GM12878 (cell line): Measurements from ENCODE around the gene ZFYVE21. TPM values are rescaled to one million over a fixed set of nuclear protein-coding genes. Genes with fewer than 3 reads are reported as not detected.

ENCODE experiments used
- ATAC-seq: fragments of 200-7000 bp; cut with Tn5 transposase; 3 replicates; pipeline ENCODE4 v1.9.1; 2020; ENCODE audit warnings: mild to moderate bottlenecking, moderate library complexity
- BruUV-seq: library from RNA; stranded (reverse); fragments of 400-500 nt; replicated peaks from 2 replicates; lab custom pipeline; 2021; lab: Mats Ljungman, UMichigan
- CTCF ChIA-PET: fragments of 300-600 bp; sonication (Branson Sonifier 250); formaldehyde crosslinking; extraction: SDS; loops from one replicate; lab custom pipeline; 2021; ENCODE audit warnings: inconsistent platforms; lab: Yijun Ruan, JAX
- POLR2A ChIA-PET: fragments of 350-600 bp; formaldehyde crosslinking; extraction: SDS; loops from one replicate; lab custom pipeline; 2021; ENCODE audit warnings: inconsistent platforms; lab: Charles Lee
- RAD21 ChIA-PET: fragments of 300-600 bp; sonication (Branson Sonifier 250); formaldehyde crosslinking; loops from one replicate; lab custom pipeline; 2023; ENCODE audit warnings: antibody characterized with exemption; ENCODE audit not compliant: unreplicated experiment; lab: Charles Lee
- SMC1A ChIA-PET: fragments of 300-600 bp; sonication (Branson Sonifier 250); formaldehyde crosslinking; loops from one replicate; lab custom pipeline; 2023; ENCODE audit not compliant: unreplicated experiment, uncharacterized antibody; lab: Charles Lee
- DNase-seq: peaks from one replicate; pipeline ENCODE4 v3.0.0-alpha.2; 2011; ENCODE audit warnings: low read depth, low spot score
- FAIRE-seq: peaks from 3 replicates; lab custom pipeline; 2011; peaks lifted over from hg19 to GRCh38; lab: Jason Lieb, UNC
- H2AFZ ChIP-seq: 2 replicates; pipeline ENCODE4 v1.6.0; 2011; ENCODE audit warnings: low read depth, low read length, control low read depth; ENCODE audit not compliant: control insufficient read depth
- H3K27ac ChIP-seq: 2 replicates; pipeline ENCODE4 v1.5.1; 2011; ENCODE audit warnings: control low read depth; ENCODE audit not compliant: control insufficient read depth, insufficient read depth
- H3K27me3 ChIP-seq, 2 experiments: replicated peaks in 1 of 2; 2 replicates each; pipeline versions ENCODE4 v1.6.0 to v1.6.1; 2011; ENCODE audit warnings: low read length in 1 of 2; ENCODE audit not compliant: control insufficient read depth in 2 of 2, insufficient read depth in 2 of 2
- H3K36me3 ChIP-seq, 2 experiments: 2 replicates each; pipeline ENCODE4 v1.5.1; 2011; ENCODE audit warnings: low read length in 1 of 2; ENCODE audit not compliant: control insufficient read depth in 2 of 2, insufficient read depth in 2 of 2
- H3K4me1 ChIP-seq: 2 replicates; pipeline ENCODE4 v1.6.1; 2011; ENCODE audit warnings: mild to moderate bottlenecking, low read length, moderate library complexity, mixed read lengths; ENCODE audit not compliant: control insufficient read depth, insufficient read depth
- H3K4me2 ChIP-seq: 2 replicates; pipeline ENCODE4 v1.6.0; 2011; ENCODE audit warnings: control low read depth; ENCODE audit not compliant: control insufficient read depth, insufficient read depth
- H3K4me3 ChIP-seq: fragments of 200-600 bp; sonication (generic); 2 replicates; pipeline ENCODE4 v1.5.1; 2016
- H3K79me2 ChIP-seq: 2 replicates; pipeline ENCODE4 v1.6.0; 2011; ENCODE audit warnings: low read length; ENCODE audit not compliant: control insufficient read depth, insufficient read depth
- H3K9ac ChIP-seq: 2 replicates; pipeline ENCODE4 v1.8.0; 2011; ENCODE audit warnings: low read length, control low read depth, mixed read lengths; ENCODE audit not compliant: control insufficient read depth, insufficient read depth
- H3K9me3 ChIP-seq: replicated peaks from 3 replicates; pipeline ENCODE4 v1.5.1; 2011; ENCODE audit warnings: mild to moderate bottlenecking, low read length; ENCODE audit not compliant: control insufficient read depth, insufficient read depth
- H4K20me1 ChIP-seq: 2 replicates; pipeline ENCODE4 v1.6.0; 2011; ENCODE audit not compliant: control insufficient read depth, insufficient read depth
- ATF7 ChIP-seq: fragments of 450-650 bp; IDR thresholded peaks from 2 replicates; pipeline ENCODE4 v1.6.1; 2016; ENCODE audit warnings: low read depth, mild to moderate bottlenecking
- BACH1 ChIP-seq: fragments of 450-650 bp; IDR thresholded peaks from 2 replicates; pipeline ENCODE4 v1.6.1; 2017; ENCODE audit warnings: mild to moderate bottlenecking, borderline replicate concordance
- CREB1 ChIP-seq: IDR thresholded peaks from 2 replicates; pipeline ENCODE4 v1.6.1; 2012; ENCODE audit warnings: low read depth, mild to moderate bottlenecking, inconsistent platforms
- DPF2 ChIP-seq: fragments of 450-650 bp; IDR thresholded peaks from 2 replicates; pipeline ENCODE4 v1.6.1; 2017; ENCODE audit warnings: mild to moderate bottlenecking
- E2F4 ChIP-seq: IDR thresholded peaks from 2 replicates; pipeline ENCODE4 v1.6.1; 2012; ENCODE audit warnings: low read depth, low read length, improper control_type of control experiment
- EED ChIP-seq: sonication (generic); IDR thresholded peaks from 2 replicates; pipeline ENCODE4 v1.6.1; 2016; ENCODE audit warnings: antibody characterized with exemption, low read depth
- HDGF ChIP-seq: fragments of 450-650 bp; IDR thresholded peaks from 2 replicates; pipeline ENCODE4 v1.6.1; 2016; ENCODE audit warnings: antibody characterized with exemption
- MTA3 ChIP-seq: IDR thresholded peaks from 2 replicates; pipeline ENCODE4 v1.6.1; 2012; ENCODE audit warnings: low read length, inconsistent platforms, borderline replicate concordance
- PAX5 ChIP-seq: IDR thresholded peaks from 2 replicates; pipeline ENCODE4 v1.6.1; 2011; ENCODE audit warnings: low read depth, low read length, borderline replicate concordance
- PML ChIP-seq: IDR thresholded peaks from 2 replicates; pipeline ENCODE4 v1.6.1; 2012; ENCODE audit warnings: low read length, inconsistent platforms
- RFX5 ChIP-seq: IDR thresholded peaks from 2 replicates; pipeline ENCODE4 v1.6.1; 2011; ENCODE audit warnings: low read depth, low read length, improper control_type of control experiment
- SMARCA5 ChIP-seq: fragments of 450-650 bp; IDR thresholded peaks from 2 replicates; pipeline ENCODE4 v1.6.1; 2017; ENCODE audit warnings: mild to moderate bottlenecking
- SRF ChIP-seq, 2 experiments: IDR thresholded peaks; 2 replicates each; pipeline ENCODE4 v1.6.1; 2011; ENCODE audit warnings: low read depth in 2 of 2, low read length in 2 of 2, mild to moderate bottlenecking in 1 of 2, moderate library complexity in 1 of 2
- TCF12 ChIP-seq: IDR thresholded peaks from 2 replicates; pipeline ENCODE4 v1.6.1; 2011; ENCODE audit warnings: low read depth, mild to moderate bottlenecking, low read length
- ZBED1 ChIP-seq: IDR thresholded peaks from 2 replicates; pipeline ENCODE4 v1.6.1; 2016; ENCODE audit warnings: borderline replicate concordance
- ZBTB33 ChIP-seq: fragments of 450-650 bp; IDR thresholded peaks from 2 replicates; pipeline ENCODE4 v1.6.1; 2017; ENCODE audit warnings: mild to moderate bottlenecking
- WGBS: methylation state at CpG from one replicate; pipeline ENCODE4 v1.1.6; 2016; ENCODE audit warnings: low lambda C conversion rate; ENCODE audit not compliant: insufficient replicate concordance, insufficient coverage; ENCODE audit errors: missing lambda C conversion rate; 5-methylcytosine and 5-hydroxymethylcytosine counted together
- in situ Hi-C: fragments of 300-500 bp; cut with MboI; formaldehyde crosslinking; loops from 9 replicates; pipeline ENCODE4 v1.14.3; 2018; ENCODE audit warnings: mixed read lengths
- intact Hi-C: fragments of 100-400 bp; cut with micrococcal nuclease; formaldehyde crosslinking; loops from one replicate; pipeline ENCODE4 v1.14.2; 2022; ENCODE audit not compliant: unreplicated experiment
- polyA plus RNA-seq, 11 experiments: library from polyadenylated mRNA; depleted of rRNA in 4 of 11; unstranded in 6 of 11; stranded (reverse) in 5 of 11; fragments of >200 nt; fragmentation: Nextera tagmentation in 4 of 11; fragmentation: Illumina TruSeq in 1 of 11; extraction: Ambion mirVana in 4 of 11; extraction: Trizol in 1 of 11; gene quantifications; 1 replicate in 1 of 11; 2 replicates in 10 of 11; pipeline versions ENCODE4 v1.2.1 to v1.2.3, GENCODE V29; 2011 to 2016; ENCODE audit warnings: inconsistent platforms in 2 of 11, missing spikeins in 2 of 11, low read depth in 1 of 11
- total RNA-seq, 4 experiments: library from RNA; depleted of rRNA in 3 of 4; stranded (reverse); fragments of >200 nt in 3 of 4; fragmentation: Illumina TruSeq in 1 of 4; extraction: Trizol in 1 of 4; gene quantifications; 2 replicates each; pipeline versions ENCODE4 v1.2.1 to v1.2.3, GENCODE V29; 2013 to 2021
- TF ChIP-seq, protein P1 (sequence below): fragments of 150-350 bp; IDR thresholded peaks from 2 replicates; pipeline ENCODE4 v1.6.1; 2014; ENCODE audit warnings: mild to moderate bottlenecking, low read depth, low read length
- TF ChIP-seq, protein P2 (sequence below): IDR thresholded peaks from 2 replicates; pipeline ENCODE4 v1.6.1; 2011; ENCODE audit warnings: borderline replicate concordance, low read depth, mild to moderate bottlenecking, moderate library complexity, low read length; ENCODE audit not compliant: insufficient read depth, poor library complexity, severe bottlenecking

ZFYVE21 gene
- total and polyA plus RNA-seq, 10 of the 15 experiments (the other 5 are each of a cell fraction or from before 2014, with no cell fraction given) = 0.79 to 21.7 (median 13.8) TPM

GRCh38 chr14:103762541-103762940 lies 46.9 kb downstream of the ZFYVE21 start (continued):
- TF ChIP-seq, protein P1, sequence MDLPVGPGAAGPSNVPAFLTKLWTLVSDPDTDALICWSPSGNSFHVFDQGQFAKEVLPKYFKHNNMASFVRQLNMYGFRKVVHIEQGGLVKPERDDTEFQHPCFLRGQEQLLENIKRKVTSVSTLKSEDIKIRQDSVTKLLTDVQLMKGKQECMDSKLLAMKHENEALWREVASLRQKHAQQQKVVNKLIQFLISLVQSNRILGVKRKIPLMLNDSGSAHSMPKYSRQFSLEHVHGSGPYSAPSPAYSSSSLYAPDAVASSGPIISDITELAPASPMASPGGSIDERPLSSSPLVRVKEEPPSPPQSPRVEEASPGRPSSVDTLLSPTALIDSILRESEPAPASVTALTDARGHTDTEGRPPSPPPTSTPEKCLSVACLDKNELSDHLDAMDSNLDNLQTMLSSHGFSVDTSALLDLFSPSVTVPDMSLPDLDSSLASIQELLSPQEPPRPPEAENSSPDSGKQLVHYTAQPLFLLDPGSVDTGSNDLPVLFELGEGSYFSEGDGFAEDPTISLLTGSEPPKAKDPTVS = no peak
- TF ChIP-seq DPF2 (no peak), HDGF (no peak), PML (no peak), SMARCA5 (no peak)

GRCh38 chr14:103763730-103764488 lies 48.3 kb downstream of the ZFYVE21 start:
- CTCF ChIA-PET = interaction anchor here (0.6 to 1.5 kb wide), 5 partner anchors 11 to 1049 kb away, joined by 3 to 4 read pairs (median 4); no protein-coding TSS in a partner anchor
- Histone ChIP-seq H3K27ac (no peak overlapping the region), H2AFZ (no peak overlapping the region; the same call in 1 of the 2 replicates), H3K27me3 (no peaks in the 10 kb centered on the region), H3K36me3 (no peaks in the 10 kb centered on the region), H4K20me1 (no peaks in the 10 kb centered on the region), H3K9me3 (no peaks in the 10 kb centered on the region; the same call in 2 of the 3 replicates), H3K79me2 (no peaks in the 10 kb centered on the region), H3K4me3 (no peak overlapping the region), H3K4me1 (peaks cover 11% of the 10 kb centered on the region), H3K9ac (no peak overlapping the region), H3K4me2 (peak overlapping the region; percentile 50)
- POLR2A ChIA-PET = interaction anchor here (0.6 kb wide), 1 partner anchor 138 kb away, joined by 3 read pairs; no protein-coding TSS in a partner anchor
- in situ Hi-C loops = no loop called here
- BruUV-seq = no TSS peak
- FAIRE-seq (peak; percentile 86), DNase-seq (peak; percentile 25), ATAC-seq (peak; percentile 98)
- SMC1A ChIA-PET = interaction anchor here (1.0 kb wide), 1 partner anchor 23 kb away, joined by 4 read pairs; no protein-coding TSS in a partner anchor
- WGBS = 13% methylated on average over 5 of the region's 5 CpGs
- RAD21 ChIA-PET = no interaction called here
- intact Hi-C loops = no loop called here
- TF ChIP-seq E2F4 (no peak), CREB1 (peak; percentile 42; the same call in 1 of the 2 replicates), MTA3 (0 out of 2 replicates have a peak, but pooled peaks have one; percentile 33), ATF7 (peak; percentile 66), ZBED1 (no peak), PAX5 (no peak), SRF (IDR thresholded peaks at IDR 0.05; ENCODE audit: low read depth in 2 of 2, low read length in 2 of 2) (no peak), TCF12 (peak; percentile 63; the same call in 1 of the 2 replicates), ZBTB33 (no peak), BACH1 (no peak), EED (peak; percentile 43; the same call in 1 of the 2 replicates), RFX5 (no peak)
- TF ChIP-seq, protein P2, sequence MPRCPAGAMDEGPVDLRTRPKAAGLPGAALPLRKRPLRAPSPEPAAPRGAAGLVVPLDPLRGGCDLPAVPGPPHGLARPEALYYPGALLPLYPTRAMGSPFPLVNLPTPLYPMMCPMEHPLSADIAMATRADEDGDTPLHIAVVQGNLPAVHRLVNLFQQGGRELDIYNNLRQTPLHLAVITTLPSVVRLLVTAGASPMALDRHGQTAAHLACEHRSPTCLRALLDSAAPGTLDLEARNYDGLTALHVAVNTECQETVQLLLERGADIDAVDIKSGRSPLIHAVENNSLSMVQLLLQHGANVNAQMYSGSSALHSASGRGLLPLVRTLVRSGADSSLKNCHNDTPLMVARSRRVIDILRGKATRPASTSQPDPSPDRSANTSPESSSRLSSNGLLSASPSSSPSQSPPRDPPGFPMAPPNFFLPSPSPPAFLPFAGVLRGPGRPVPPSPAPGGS = peak; percentile 80
